MM.1S (cell line): ENCODE results near the gene ARAP2.

Source experiments
- DNase-seq: peaks from one replicate; pipeline ENCODE4 v3.0.0-alpha.2; 2015
- H2AFZ ChIP-seq: fragments of 300-600 bp; sonication (generic); 2 replicates; pipeline ENCODE4 v1.6.0; 2016; ENCODE audit warnings: antibody characterized with exemption, low read length
- H3F3A ChIP-seq: fragments of 300-600 bp; sonication (generic); 2 replicates; pipeline ENCODE4 v1.6.1; 2016; ENCODE audit warnings: mild to moderate bottlenecking, antibody characterized with exemption, low read length, moderate library complexity, mixed read lengths; ENCODE audit not compliant: insufficient read depth
- H3K27ac ChIP-seq: fragments of 300-600 bp; sonication (generic); 2 replicates; pipeline ENCODE4 v1.5.1; 2016; ENCODE audit warnings: mild to moderate bottlenecking, low read length
- H3K27me3 ChIP-seq: fragments of 300-600 bp; sonication (generic); replicated peaks from 2 replicates; pipeline ENCODE4 v1.6.0; 2016; ENCODE audit warnings: low read length; ENCODE audit not compliant: insufficient read depth
- H3K36me3 ChIP-seq: fragments of 300-600 bp; sonication (generic); replicated peaks from 2 replicates; pipeline ENCODE4 v1.6.1; 2016; ENCODE audit warnings: mild to moderate bottlenecking, low read length, mixed read lengths; ENCODE audit not compliant: insufficient read depth
- H3K4me1 ChIP-seq: fragments of 300-600 bp; sonication (generic); 2 replicates; pipeline ENCODE4 v1.6.1; 2016; ENCODE audit warnings: low read length, mixed read lengths
- H3K4me2 ChIP-seq: fragments of 300-600 bp; sonication (generic); 2 replicates; pipeline ENCODE4 v1.6.0; 2016; ENCODE audit warnings: low read depth, low read length
- H3K4me3 ChIP-seq: fragments of 300-600 bp; sonication (generic); 2 replicates; pipeline ENCODE4 v1.5.1; 2016; ENCODE audit warnings: low read length, mixed read lengths
- H3K79me2 ChIP-seq: fragments of 300-600 bp; sonication (generic); 2 replicates; pipeline ENCODE4 v1.6.1; 2016; ENCODE audit warnings: mixed run types, low read length, mixed read lengths
- H3K9ac ChIP-seq: fragments of 300-600 bp; sonication (generic); 2 replicates; pipeline ENCODE4 v1.6.1; 2016; ENCODE audit warnings: low read length, mixed read lengths
- H3K9me2 ChIP-seq: fragments of 300-600 bp; sonication (generic); replicated peaks from 2 replicates; pipeline ENCODE4 v1.6.1; 2016; ENCODE audit warnings: mild to moderate bottlenecking, low read length, mixed read lengths; ENCODE audit not compliant: insufficient read depth
- H3K9me3 ChIP-seq: fragments of 300-600 bp; sonication (generic); replicated peaks from 2 replicates; pipeline ENCODE4 v1.6.1; 2016; ENCODE audit warnings: mild to moderate bottlenecking, low read length, mixed read lengths; ENCODE audit not compliant: insufficient read depth
- H4K20me1 ChIP-seq: fragments of 300-600 bp; sonication (generic); 2 replicates; pipeline ENCODE4 v1.6.1; 2016; ENCODE audit warnings: mild to moderate bottlenecking, low read length, moderate library complexity, mixed read lengths; ENCODE audit not compliant: insufficient read depth
- EZH2 ChIP-seq: fragments of 300-600 bp; sonication (generic); optimal IDR thresholded peaks from 2 replicates; pipeline ENCODE3; 2017; ENCODE audit warnings: low read depth, mild to moderate bottlenecking, antibody characterized with exemption, low read length, mixed read lengths
- EZH2phosphoT487 ChIP-seq: fragments of 300-600 bp; sonication (generic); IDR thresholded peaks from 2 replicates; pipeline ENCODE4 v1.6.1; 2018; ENCODE audit warnings: antibody characterized with exemption, low read length
- TF ChIP-seq, protein P1 (sequence below): fragments of 300-600 bp; sonication (generic); IDR thresholded peaks from 2 replicates; pipeline ENCODE4 v1.5.1; 2016; ENCODE audit warnings: antibody characterized with exemption, low read length, mixed read lengths

ARAP2 gene

DNA sequence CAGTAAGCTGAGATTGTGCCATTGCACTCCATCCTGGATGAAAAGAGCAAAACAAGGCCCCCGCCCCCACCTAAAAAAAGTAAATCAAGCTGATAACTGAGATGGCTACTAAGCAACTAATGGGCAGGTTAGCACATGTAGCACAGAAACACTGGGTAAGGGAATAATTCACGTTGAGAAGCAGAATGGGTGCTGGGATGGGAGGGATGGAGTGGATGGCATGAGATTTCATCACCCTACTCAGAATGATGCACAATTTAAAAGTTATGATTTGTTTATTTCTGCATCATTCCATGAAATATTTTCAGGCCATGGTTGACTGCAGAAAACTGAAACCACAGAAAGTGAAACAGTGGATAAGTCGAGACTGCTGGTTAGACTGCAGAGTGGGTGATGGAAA, 224.0 kb downstream of the ARAP2 start:
- Histone ChIP-seq H3K27ac (no peak overlapping the region), H3K4me1 (no peaks in the 10 kb centered on the region), H3K4me2 (no peak overlapping the region), H3K9me2 (no peaks in the 10 kb centered on the region), H3K9ac (no peak overlapping the region), H4K20me1 (no peaks in the 10 kb centered on the region), H3K4me3 (no peak overlapping the region), H3K79me2 (no peaks in the 10 kb centered on the region), H2AFZ (no peak overlapping the region), H3K27me3 (no peaks in the 10 kb centered on the region), H3F3A (no peaks in the 10 kb centered on the region), H3K36me3 (no peaks in the 10 kb centered on the region), H3K9me3 (no peaks in the 10 kb centered on the region)
- DNase-seq = no peak
- TF ChIP-seq EZH2phosphoT487 = no peak
- TF ChIP-seq EZH2 = no peak
- TF ChIP-seq, protein P1, sequence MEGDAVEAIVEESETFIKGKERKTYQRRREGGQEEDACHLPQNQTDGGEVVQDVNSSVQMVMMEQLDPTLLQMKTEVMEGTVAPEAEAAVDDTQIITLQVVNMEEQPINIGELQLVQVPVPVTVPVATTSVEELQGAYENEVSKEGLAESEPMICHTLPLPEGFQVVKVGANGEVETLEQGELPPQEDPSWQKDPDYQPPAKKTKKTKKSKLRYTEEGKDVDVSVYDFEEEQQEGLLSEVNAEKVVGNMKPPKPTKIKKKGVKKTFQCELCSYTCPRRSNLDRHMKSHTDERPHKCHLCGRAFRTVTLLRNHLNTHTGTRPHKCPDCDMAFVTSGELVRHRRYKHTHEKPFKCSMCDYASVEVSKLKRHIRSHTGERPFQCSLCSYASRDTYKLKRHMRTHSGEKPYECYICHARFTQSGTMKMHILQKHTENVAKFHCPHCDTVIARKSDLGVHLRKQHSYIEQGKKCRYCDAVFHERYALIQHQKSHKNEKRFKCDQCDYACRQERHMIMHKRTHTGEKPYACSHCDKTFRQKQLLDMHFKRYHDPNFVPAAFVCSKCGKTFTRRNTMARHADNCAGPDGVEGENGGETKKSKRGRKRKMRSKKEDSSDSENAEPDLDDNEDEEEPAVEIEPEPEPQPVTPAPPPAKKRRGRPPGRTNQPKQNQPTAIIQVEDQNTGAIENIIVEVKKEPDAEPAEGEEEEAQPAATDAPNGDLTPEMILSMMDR = no peak
